ENCODE data around the gene PWWP2A.

GRCh38 chr5:160166069-160166972 is 47.1 kb upstream of the PWWP2A start:
- TF ChIP-seq CTCF (conservative IDR thresholded peaks at IDR 0.05; ENCODE audit: low read depth in 2 of 2) (no peak), POLR2AphosphoS5 (IDR thresholded peaks at IDR 0.05; ENCODE audit: low read depth) (no peak), EZH2phosphoT487 (IDR thresholded peaks at IDR 0.05; ENCODE audit: unreplicated experiment) (no peak), REST (IDR thresholded peaks at IDR 0.05; ENCODE audit: unreplicated experiment) (no peak), STAT1 (IDR thresholded peaks at IDR 0.05; ENCODE audit: unreplicated experiment) (no peak), EZH2 (IDR thresholded peaks at IDR 0.05; ENCODE audit: low read depth, unreplicated experiment) (no peak), ZNF331 (CRISPR knock-in tag; IDR thresholded peaks at IDR 0.05; ENCODE audit: low read depth) (no peak), CREB1 (CRISPR knock-in tag; IDR thresholded peaks at IDR 0.05; ENCODE audit: low read depth) (no peak)
